GM18498 (cell line): ENCODE results near the gene FAM200B.

Source experiments
- ATAC-seq: cut with Tn5 transposase; IDR thresholded peaks from one replicate; pipeline ENCODE4 v1.9.1; 2021; ENCODE audit warnings: mild to moderate bottlenecking, moderate library complexity; ENCODE audit not compliant: unreplicated experiment

Gene FAM200B

DNA sequence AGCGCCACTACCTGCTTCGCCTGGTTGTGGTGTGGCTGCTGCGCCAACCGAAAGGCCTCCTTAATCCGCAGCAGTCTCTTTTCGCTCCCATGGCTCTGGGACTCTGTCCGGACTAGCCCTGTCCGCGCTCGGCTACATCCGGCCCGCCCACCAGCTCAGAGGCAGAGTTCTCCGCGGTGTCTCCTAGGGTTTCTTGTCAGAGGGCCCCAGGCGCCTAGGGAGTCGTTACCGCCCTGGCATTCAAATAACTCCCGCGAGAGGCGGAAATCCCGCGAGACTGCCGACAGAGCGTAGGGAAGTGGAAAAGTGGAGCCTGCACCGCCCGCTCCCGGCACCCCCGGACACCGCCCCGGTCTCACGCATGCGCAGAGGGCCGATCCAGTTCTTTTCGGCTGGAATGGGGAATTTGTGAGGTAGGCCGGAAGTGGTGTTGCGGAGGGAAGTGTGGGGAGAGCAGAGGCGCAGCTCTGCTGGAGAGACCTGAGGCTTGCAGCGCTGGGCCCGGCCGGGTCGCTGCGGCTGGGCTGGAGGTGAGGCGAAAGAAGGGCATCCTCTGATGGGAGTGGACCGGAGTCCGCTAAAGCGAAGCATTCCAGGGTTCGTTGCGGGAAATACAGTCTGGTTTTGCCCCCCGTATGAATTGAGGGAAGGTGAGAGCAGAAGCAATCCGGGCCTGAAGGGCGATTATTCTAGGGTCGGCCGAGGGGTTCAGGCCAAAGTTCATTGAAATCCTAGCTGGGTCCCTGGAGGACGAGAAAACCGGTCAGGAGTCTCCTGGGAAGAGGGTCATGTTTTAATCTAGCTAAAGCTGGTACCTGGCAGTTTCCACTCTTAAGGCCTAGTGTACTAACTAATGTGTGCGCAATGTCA, at the start of gene FAM200B:
Gene FAM200B, plus strand, starts transcription at position 456 of the 870 bp plus-strand sequence. CDS start 5,151 bp downstream, outside the sequence.
- peak; percentile 91 for ATAC-seq

DNA sequence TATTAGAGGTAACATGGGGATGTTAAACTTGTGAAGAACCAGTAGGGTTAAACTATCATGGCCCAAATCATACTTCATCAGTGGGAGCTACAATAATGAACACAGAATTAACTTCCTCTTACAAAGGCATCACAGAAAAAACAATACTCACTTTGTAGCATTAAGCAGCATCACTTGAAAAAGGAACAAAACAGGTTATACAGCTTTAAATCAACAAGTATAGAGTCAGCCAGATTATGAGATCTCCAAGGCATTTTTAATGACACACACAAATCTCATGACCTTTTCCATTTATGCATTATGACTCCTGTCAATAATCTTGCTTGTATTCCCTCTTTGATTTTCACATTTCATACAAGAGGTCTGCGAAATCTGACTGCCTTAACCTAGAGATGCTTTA, 44.8 kb upstream of the FAM200B start:
- ATAC-seq = no peak

DNA sequence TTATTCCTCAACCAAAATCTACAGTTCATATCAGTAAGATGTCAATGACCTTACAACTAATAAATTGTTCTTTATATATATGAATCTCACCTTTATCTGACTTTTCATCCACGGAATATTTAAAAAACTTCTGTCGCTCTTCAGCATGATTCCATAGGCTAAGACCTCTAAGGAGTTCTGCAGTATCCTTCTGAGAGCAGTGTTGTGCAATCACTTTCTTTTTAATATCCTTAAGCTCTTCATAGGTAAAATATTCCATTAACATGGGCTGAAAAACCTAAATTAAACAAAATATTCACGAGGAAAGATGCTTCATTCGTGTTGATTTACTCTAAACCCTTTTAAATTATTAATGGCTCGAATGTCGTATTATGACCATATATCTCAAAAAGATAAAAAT, 43.2 kb upstream of the FAM200B start:
- ATAC-seq = no peak

DNA sequence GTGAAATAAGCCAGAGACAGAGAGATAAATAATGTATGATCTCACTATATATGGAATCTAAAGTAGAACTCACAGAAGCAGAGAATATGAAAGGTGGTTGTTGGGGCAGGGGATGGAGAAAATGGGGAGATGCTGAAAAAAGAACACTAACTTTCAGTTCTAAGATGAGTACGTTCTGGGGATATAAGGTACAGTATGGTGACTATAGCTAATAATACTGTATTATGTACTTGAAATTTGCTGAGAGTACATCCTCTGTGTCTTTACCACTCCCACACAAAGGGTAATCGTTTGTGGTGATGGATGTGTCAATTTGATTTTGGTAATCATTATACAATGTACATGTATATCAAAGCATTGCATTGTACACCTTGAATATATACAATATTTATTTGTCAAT, 33.0 kb upstream of the FAM200B start:
- peak; percentile 52 for ATAC-seq

DNA sequence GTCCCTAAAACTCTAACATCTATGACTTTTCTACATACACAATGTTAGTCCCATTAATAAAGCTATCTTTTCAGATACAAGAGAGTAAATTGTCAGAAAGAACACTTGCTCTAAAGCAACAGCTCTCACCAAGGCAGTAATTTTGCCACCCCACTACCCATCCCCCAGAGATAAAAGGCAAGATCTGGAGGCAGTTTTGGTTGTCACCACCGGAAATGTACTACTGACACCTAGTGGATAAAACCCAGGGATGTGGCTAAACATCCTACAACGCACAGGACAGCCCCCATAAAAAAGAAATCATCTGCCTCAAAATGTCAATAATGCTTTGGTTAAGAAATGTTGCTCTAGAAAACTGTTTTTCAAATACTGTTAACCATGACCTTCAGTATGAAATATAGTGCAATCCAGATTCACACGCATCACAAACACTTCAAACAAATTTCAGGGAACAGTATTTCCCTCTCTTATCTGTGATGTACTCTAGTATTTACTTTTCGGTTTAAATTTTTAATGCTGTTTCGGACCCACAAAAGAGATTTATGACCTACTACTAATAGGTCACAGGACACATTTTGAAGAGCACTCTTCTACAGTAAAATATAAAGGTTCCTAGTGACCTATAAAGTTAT, 31.6 kb upstream of the FAM200B start:
- ATAC-seq = peak; percentile 46

DNA sequence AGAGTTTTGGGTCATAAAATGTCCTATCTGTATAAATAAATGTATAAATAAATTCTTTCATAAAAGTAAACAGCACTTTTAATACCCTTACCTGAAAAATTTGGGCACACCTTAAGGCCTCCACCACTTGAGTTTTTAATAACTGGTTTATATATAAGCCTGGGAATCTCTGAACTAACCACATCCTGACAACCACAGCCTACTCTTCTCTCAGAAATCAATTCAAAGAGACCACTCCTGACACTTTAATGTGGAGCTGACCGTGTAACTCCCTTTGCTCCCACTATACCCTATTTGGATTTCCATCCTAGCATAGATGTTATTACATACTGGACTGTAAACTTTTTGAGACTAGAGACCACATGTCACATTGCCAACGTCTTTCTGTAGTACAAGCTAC, 30.0 kb upstream of the FAM200B start:
- no peak for ATAC-seq

DNA sequence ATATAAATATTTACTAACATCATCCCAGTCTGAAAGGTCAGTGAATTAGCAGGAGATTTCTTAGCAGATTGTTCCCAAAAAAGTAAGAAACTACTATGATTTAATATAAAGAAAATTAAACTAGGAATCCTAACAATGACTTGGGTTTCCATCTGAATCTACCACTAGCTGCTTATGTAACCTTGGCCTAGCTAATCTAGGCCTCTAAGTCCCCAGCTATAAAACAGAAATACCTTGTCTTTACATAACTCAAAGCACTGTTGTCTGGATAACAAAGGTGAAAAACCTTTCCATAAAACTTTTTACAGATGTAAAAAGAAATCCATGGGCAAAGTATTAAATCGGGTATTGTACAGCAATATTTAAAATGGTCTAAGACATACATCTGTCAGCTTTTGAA, 29.4 kb upstream of the FAM200B start:
- no peak for ATAC-seq

DNA sequence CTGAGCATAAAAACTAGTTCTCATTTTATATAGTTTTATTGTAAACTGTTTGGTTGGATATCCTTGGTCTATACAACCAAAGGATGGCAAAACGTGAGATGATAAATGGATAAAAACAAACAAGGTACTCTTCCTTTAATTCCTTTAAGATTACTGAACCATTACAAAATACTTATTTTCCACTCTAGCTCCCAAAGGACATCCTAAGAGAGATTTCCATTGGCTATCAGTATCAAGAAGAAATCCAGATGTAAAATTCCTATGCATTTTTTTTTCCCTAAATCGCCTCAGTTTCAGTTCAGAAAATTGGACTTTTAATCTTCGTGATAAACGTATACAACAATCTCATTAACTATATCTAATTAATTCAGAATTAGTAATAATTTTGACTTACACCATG, 28.8 kb upstream of the FAM200B start:
- no peak for ATAC-seq

DNA sequence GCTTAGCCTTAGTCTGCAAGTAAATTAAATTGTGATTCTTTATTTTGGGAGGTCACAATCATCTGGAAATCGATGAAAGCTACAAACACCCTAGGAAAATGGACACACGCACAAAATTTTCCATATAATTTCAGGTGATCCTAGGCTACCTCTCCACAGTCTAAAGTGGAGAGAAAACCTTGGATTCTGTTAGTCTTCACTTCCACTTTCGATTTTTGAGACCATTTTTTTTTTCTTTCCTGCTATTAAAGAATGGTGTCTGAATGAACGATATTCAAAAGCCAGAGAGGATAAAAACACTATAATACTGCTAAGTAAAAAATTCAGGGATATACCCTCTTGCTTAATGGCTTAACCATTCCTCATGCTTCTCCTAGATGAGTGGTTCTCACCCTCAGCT, 28.2 kb upstream of the FAM200B start:
- no peak for ATAC-seq

GRCh38 chr4:15653864-15654592, 27.6 kb upstream of the FAM200B start:
- no peak for ATAC-seq

- ATAC-seq = peak; percentile 57
Observed at GRCh38 chr4:15654593-15655222, 26.9 kb upstream of the FAM200B start.

DNA sequence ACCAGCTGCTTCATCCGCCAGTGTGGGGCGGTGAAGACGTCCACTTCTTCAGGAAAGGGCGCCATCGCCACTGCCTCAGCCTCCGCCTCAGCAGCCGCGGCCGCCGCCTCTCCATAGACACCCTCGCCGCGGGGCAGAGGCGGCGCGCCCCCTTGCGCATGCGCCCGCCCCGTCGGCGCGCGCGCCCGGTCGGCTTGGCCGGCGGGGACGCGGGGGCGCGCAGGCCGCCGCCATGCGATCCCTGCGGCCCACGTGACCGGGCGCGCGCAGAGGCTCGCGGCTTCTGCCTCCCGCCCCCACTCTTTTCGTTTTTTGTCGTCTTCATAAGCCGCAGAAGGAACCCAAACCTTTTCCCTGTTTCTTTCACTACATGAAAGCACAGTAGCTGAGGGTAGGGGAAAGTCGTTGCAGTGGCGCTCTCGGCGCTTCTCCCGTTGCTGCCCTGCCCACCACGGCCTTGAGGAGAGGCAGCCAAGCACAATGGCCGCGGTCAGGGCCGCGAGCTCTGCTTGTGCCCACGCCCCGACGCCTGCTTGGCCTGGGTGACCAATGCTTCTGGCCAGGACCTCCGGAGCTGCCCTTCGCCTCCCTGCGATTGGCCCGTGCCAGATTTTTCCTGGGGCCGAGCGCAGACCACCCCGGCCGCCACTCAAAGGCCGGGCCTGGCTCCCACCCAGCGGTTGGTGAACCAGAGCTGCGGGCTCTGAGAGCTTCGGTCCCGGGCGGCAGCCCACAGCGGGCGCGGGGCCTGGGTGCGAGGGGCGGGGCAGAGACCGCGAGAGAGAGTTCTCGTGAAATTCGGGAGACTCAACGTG, 26.2 kb upstream of the FAM200B start, which contains the start of gene FBXL5:
Gene FBXL5, minus strand, starts transcription at position 135 of the 815 bp plus-strand sequence. Its CDS starts 70 bp downstream, at position 65.
- ATAC-seq = peak; percentile 78

DNA sequence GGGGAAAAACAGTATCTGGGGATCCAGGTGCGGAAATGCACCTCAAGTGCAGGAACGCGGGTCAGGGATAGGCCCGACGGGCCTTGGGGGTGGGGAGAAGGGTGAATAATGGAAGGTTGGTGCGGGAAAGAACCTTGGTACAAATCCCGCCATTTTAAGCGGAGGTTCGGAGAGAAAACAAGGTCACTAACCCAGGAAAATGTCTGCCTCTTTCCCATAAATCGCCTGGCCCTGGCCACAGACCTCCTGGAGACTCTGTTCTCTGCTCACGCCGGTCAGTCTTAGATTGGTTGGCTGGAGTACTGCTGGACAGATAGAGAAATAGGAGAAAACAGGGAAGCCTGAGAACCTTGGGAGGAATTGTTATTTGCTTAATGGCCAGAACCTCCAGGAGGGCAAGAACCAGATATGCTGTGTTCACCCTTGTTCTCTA, 25.6 kb upstream of the FAM200B start:
- ATAC-seq = no peak

GRCh38 chr4:15657366-15657765, 24.3 kb upstream of the FAM200B start:
- ATAC-seq = no peak

GRCh38 chr4:15658136-15658770, 23.4 kb upstream of the FAM200B start:
- no peak for ATAC-seq

DNA sequence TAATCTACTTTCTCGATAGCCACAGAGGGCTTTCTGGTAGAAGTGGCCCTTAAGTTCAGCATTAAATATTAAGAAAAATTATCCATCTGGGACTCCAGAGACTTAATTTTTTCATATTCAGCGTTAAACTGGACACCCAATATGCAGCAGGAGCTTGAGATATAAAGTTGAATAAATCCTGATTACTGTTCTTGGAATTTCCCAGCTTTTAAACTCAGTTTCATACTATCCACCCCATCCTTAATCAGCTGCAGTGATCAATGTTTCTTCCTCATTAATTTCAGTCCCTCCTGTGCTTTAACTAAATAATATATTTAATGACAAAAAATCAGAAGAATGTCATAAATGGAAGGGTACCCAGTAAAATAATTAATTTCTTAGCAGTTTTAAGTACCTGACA, 22.8 kb upstream of the FAM200B start:
- ATAC-seq = no peak

DNA sequence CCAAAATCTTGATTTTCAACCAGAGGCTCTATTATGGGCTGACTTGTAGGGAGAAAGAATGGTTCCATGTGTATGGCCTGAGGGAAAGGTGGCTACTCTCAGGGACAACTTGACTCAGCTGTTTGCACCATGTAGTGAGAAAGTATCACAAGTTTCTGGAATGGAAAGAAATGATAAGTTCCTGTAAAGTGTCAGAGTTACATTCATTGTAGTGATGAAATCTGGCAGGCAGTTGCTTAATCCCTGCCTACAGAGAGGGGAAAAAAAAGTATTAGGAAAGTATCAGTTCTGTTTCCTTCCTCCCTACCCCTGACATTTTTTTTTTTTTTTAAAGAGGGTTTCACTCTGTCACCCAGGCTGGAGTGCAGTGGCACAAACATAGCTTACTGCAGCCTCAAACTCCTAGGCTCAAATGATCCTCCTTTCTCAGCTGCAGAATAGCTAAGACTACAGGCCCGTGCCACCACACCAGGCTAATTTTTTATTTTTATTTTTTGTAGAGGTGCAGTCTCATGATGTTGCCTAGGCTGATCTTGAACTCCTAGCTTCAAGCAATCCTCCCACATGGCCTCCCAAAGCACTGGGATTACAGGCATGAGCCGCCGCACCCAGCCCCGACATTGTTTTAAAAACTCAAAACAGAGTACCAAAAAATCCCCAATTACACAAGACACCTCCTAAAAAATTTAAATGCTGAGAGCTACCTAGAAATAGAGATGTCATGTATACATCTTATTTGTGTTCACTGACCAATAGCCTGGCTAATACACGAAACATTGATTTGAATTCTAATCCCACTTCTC, 21.7 kb upstream of the FAM200B start:
- ATAC-seq = no peak

- ATAC-seq = no peak
Observed at GRCh38 chr4:15665753-15666365, 15.8 kb upstream of the FAM200B start.
